ENCODE measurements around the gene NGRN.

GRCh38 chr15:90225047-90225446 is 40.4 kb upstream of the NGRN start:
- TF ChIP-seq CSRNP3 (CRISPR knock-in tag; IDR thresholded peaks at IDR 0.05) (no peak), TCF4 (CRISPR knock-in tag; IDR thresholded peaks at IDR 0.05; ENCODE audit: borderline replicate concordance) (no peak), ZFP30 (CRISPR knock-in tag; IDR thresholded peaks at IDR 0.05) (no peak), ZNF565 (CRISPR knock-in tag; conservative IDR thresholded peaks at IDR 0.05; ENCODE audit: low read depth) (no peak), PATZ1 (CRISPR knock-in tag; IDR thresholded peaks at IDR 0.05; ENCODE audit: borderline replicate concordance) (no peak), CREB5 (CRISPR knock-in tag; IDR thresholded peaks at IDR 0.05; ENCODE audit: low read depth) (no peak), ZNF70 (CRISPR knock-in tag; IDR thresholded peaks at IDR 0.05) (no peak), ISL1 (CRISPR knock-in tag; IDR thresholded peaks at IDR 0.05) (no peak), GLIS3 (CRISPR knock-in tag; IDR thresholded peaks at IDR 0.05) (no peak), SNAI2 (CRISPR knock-in tag; IDR thresholded peaks at IDR 0.05) (no peak), TOX (CRISPR knock-in tag; IDR thresholded peaks at IDR 0.05; ENCODE audit: borderline replicate concordance) (no peak), ZFP3 (CRISPR knock-in tag; IDR thresholded peaks at IDR 0.05) (no peak)

Data from SK-N-SH treated with all-trans-retinoic acid at 6 μM for 48 hours (cell line).